T-helper 2 cell treated with Interferon-gamma antibody and Interleukin-4, amounts not matched to agents 5 μg/mL and 100 μg/mL, for 36 hours (primary cell): ENCODE measurements around the gene EIF2S1.
A peak's percentile ranks its signal among the peaks of the same experiment; 100 is the strongest.

Source experiments
- DNase-seq: peaks from one replicate; pipeline ENCODE4 v3.0.0; 2021; ENCODE audit warnings: low spot score
- H3K27ac Mint-ChIP-seq: one replicate; pipeline ENCODE4 v1.8.0; 2021; ENCODE audit warnings: mild to moderate bottlenecking, mixed read lengths
- H3K27me3 Mint-ChIP-seq: one replicate; pipeline ENCODE4 v1.8.0; 2021; ENCODE audit warnings: low read depth, mixed read lengths
- H3K36me3 Mint-ChIP-seq: one replicate; pipeline ENCODE4 v1.8.0; 2021; ENCODE audit warnings: low read depth, mixed read lengths
- H3K4me1 Mint-ChIP-seq: one replicate; pipeline ENCODE4 v1.8.0; 2021; ENCODE audit warnings: low read depth, mixed read lengths
- H3K4me3 Mint-ChIP-seq: one replicate; pipeline ENCODE4 v1.8.0; 2022; ENCODE audit warnings: mild to moderate bottlenecking, moderate library complexity, mixed read lengths
- H3K9me3 Mint-ChIP-seq: one replicate; pipeline ENCODE4 v1.8.0; 2021; ENCODE audit warnings: mixed read lengths

Gene EIF2S1

DNA sequence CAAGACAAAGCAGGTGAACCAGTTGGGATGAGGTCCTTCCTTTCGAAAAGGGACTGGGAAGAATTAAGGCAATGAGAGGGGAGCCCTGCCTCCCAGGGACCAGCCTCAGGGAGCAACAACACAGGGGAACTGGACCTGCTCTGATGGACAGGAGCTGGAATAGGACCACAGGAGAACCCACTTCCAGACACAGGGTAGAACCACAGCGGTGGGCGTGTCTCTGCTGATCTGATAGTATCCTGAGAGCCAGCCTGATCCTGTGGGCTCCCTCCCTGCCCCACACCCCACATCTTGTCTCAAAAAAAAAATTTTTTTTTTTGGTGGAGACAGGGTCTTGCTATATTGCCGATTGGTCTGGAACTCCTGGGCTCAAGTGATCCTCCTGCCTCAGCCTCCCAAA, 65.5 kb downstream of the EIF2S1 start:
- no peaks in the 10 kb centered on the region for H3K36me3 Mint-ChIP-seq
- H3K27ac Mint-ChIP-seq: no peak overlapping the region
- peaks cover 2% of the 10 kb centered on the region for H3K4me1 Mint-ChIP-seq
- no peak for DNase-seq
- H3K9me3 Mint-ChIP-seq: no peaks in the 10 kb centered on the region
- H3K4me3 Mint-ChIP-seq: no peak overlapping the region
- H3K27me3 Mint-ChIP-seq: peaks cover 26% of the 10 kb centered on the region

DNA sequence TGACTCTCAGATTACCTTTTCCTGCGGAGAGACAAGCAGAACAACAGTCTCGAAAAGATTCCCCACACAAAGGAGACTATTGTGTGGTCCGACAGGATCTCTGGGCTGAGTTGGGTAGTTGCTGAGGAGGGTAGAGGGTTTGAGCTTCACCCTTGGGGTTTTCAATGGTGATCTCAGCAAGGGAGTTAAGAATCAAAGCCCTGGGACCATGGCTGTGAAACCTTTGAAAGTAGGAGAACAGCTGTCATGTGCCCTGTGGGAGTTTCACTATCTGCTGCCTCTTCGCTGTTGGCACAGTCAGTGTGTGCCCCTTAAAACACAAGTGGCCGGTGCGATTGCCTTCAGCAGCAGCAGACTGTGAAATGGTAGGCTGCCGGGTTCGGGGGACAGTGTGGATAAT, 66.0 kb downstream of the EIF2S1 start:
- Mint-ChIP-seq H3K36me3 (no peaks in the 10 kb centered on the region), H3K9me3 (no peaks in the 10 kb centered on the region), H3K27me3 (peaks cover 26% of the 10 kb centered on the region), H3K4me1 (peaks cover 2% of the 10 kb centered on the region), H3K27ac (no peak overlapping the region), H3K4me3 (no peak overlapping the region)
- DNase-seq: no peak

DNA sequence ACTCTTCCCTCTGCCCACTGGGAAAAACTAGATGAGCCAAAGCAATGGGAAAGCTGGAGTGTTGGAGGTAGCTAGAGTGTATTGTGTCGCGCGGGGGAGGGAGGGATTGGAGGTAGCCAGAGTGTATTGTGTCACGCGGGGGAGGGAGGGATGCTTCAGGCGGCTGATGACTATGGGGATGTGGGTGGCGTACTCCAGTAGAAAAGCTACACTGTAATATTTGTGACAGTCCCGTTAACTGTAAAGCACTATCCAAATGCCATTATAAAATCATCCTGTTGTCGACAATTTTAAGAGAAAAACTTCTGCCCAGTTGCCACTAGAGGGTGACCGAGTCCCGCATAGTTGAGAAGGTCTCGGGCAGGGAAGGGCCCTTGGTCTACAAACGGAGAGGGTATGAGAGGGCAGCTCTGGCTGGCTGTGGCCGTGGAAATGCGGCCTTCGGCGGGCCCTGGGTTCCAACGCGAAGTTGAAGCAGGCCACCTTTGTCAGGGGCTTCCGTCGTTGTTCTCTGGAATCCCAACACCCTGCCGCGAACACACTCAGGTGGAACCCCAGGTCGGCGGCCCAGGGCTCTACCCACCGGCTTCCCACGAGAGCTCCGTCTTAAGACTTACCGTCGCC, 67.0 kb downstream of the EIF2S1 start:
- no peaks in the 10 kb centered on the region for H3K36me3 Mint-ChIP-seq
- no peak overlapping the region for H3K4me3 Mint-ChIP-seq
- DNase-seq: peak; percentile 51
- no peak overlapping the region for H3K27ac Mint-ChIP-seq
- H3K4me1 Mint-ChIP-seq: peaks cover 2% of the 10 kb centered on the region
- no peaks in the 10 kb centered on the region for H3K9me3 Mint-ChIP-seq
- peaks cover 26% of the 10 kb centered on the region for H3K27me3 Mint-ChIP-seq

DNA sequence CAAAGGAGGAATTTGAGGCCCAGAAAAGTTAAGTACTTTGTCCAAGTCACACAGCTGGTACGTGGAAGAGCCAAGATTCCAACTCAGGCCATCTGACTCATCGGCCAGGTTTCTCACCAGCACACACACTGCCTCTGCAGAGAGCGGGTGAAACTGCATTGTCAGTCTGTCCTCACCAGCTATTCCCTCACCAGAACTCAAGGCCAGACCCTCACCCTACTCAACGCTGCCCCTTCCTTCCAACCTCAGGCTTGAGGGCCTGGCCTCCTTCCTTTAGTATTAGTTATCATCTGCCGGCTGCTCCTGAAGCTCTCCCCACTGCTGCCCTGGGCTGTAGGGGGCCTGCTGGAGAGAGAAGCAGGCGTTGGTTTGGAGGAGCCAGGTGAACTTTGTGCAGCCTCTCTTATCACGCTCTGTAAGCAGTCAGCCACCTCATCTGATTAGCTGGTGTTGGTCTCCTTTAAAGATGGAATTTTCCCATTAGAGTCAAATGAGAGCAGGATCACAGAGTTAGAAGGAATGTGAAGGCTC, 68.4 kb downstream of the EIF2S1 start:
- H3K27ac Mint-ChIP-seq: no peak overlapping the region
- H3K36me3 Mint-ChIP-seq: no peaks in the 10 kb centered on the region
- H3K4me1 Mint-ChIP-seq: peaks cover 2% of the 10 kb centered on the region
- DNase-seq: no peak
- no peaks in the 10 kb centered on the region for H3K9me3 Mint-ChIP-seq
- peaks cover 28% of the 10 kb centered on the region for H3K27me3 Mint-ChIP-seq
- no peak overlapping the region for H3K4me3 Mint-ChIP-seq

DNA sequence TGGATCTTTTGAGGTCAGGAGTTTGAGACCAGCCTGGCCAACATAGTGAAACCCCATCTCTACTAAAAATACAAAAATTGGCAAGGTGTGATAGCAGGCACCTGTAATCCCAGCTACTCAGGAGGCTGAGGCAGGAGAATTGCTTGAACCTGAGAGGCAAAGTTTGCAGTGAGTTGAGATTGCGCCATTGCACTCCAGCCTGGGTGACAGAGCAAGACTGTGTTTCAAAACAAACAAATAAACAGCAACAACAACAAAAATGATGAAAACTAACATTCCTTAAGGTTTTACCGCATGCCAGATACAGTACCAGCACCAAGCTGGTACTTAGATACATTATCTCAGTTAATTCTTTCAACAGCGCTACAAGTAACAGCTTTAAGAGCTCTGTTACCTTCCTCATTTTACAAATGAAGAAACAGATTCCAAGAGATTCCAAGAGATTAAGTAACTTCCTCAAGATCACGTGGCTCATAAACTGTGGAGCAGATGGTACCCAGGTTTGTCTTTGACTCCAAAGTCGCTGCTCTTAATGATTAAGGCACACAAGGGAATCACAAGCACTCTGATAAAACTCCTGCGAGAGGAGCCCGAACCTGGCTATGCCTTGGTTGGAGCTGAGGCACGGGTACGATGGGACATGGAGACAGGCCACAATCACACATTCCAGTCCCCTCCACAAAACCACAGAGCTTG, 69.5 kb downstream of the EIF2S1 start:
- H3K4me1 Mint-ChIP-seq: peaks cover 2% of the 10 kb centered on the region
- H3K36me3 Mint-ChIP-seq: no peaks in the 10 kb centered on the region
- H3K4me3 Mint-ChIP-seq: no peak overlapping the region
- H3K27me3 Mint-ChIP-seq: peaks cover 28% of the 10 kb centered on the region
- H3K9me3 Mint-ChIP-seq: no peaks in the 10 kb centered on the region
- no peak overlapping the region for H3K27ac Mint-ChIP-seq
- no peak for DNase-seq

DNA sequence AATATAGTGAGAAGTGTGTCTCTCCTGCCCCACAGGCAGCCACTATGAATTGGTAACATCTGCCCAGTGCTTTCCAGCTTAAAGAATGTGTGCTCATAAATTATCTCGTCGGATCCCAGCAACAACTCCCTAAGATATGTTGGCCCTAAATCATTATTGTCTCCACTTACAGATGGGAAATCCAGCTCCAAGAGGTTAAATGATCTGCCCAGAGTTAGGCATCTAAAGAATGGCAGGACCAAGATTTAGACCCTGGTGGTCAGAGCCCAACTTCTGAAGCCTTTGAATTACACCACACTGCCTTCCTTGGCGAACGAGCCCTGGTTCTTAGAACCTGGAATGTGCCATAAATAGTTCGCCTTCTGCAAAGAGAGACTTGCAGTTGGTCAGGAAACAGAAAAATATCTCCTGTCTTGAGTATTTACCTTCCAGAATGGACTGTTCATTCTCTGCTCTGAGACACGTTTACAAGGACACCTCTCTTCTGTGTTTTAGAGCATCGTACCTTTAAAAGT, 72.0 kb downstream of the EIF2S1 start:
- Mint-ChIP-seq H3K36me3 (no peaks in the 10 kb centered on the region), H3K27ac (no peak overlapping the region), H3K4me3 (no peak overlapping the region), H3K4me1 (no peaks in the 10 kb centered on the region), H3K9me3 (no peaks in the 10 kb centered on the region), H3K27me3 (peaks cover 30% of the 10 kb centered on the region)
- DNase-seq: no peak

DNA sequence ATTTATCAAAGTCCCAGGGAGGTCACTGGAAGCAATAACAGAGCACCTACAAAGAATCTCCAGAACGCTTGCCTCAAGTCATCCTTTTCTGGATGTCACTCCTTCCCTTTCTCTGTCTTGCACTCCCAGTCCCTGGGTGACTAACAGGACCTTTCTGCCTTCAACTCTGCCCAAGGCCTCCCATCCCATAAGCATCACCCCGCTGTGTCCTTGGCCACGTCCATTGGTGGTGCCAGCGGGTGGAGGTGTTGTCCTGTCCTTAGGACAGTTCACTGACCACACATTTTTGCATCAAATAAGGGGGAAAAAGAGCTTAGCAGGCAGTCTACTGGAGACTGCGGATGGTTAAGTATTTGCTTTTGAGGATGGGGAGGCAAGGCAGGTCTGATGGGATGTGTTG, 75.5 kb downstream of the EIF2S1 start:
- no peaks in the 10 kb centered on the region for H3K36me3 Mint-ChIP-seq
- H3K9me3 Mint-ChIP-seq: no peaks in the 10 kb centered on the region
- H3K4me1 Mint-ChIP-seq: no peaks in the 10 kb centered on the region

More for the DNA sequence above, 75.5 kb downstream of the EIF2S1 start:
- DNase-seq: no peak
- H3K4me3 Mint-ChIP-seq: no peak overlapping the region
- peaks cover 31% of the 10 kb centered on the region for H3K27me3 Mint-ChIP-seq
- no peak overlapping the region for H3K27ac Mint-ChIP-seq
